A549 (cell line): ENCODE data around the gene REPS1. TPM values are rescaled to one million over a fixed set of nuclear protein-coding genes. Genes with fewer than 3 reads are reported as not detected.

Source experiments
- ATAC-seq, 2 experiments: fragments of 200-7000 bp in 1 of 2; fragments of >200 bp in 1 of 2; cut with Nextera tagmentation in 1 of 2; cut with Tn5 transposase in 1 of 2; 3 replicates each; pipeline versions ENCODE4 v1.8.0 to v1.9.1; 2018 to 2020; ENCODE audit warnings: mild to moderate bottlenecking in 1 of 2, moderate library complexity in 1 of 2
- CTCF ChIA-PET: fragments of 300-600 bp; sonication (Branson Sonifier 250); formaldehyde crosslinking; extraction: SDS; loops from one replicate; lab custom pipeline; 2021; ENCODE audit warnings: antibody characterized with exemption, inconsistent platforms; lab: Yijun Ruan, JAX
- POLR2A ChIA-PET: fragments of 350-600 bp; formaldehyde crosslinking; extraction: SDS; loops from one replicate; lab custom pipeline; 2021; ENCODE audit warnings: antibody characterized with exemption, inconsistent platforms; lab: Yijun Ruan, JAX
- DNase-seq, 2 experiments: peaks; one replicate each; pipeline versions ENCODE4 v3.0.0 to v3.0.0-alpha.2; 2011 to 2016; ENCODE audit warnings: low read depth in 1 of 2, low spot score in 1 of 2
- FAIRE-seq: peaks from 2 replicates; lab custom pipeline; 2011; peaks lifted over from hg19 to GRCh38; lab: Jason Lieb, UNC
- H3K27ac ChIP-seq, 2 experiments: fragments of >200 bp; sonication (Bioruptor Twin); formaldehyde crosslinking; 3 replicates each; pipeline ENCODE4 v1.5.1; 2016 to 2017
- H3K4me1 ChIP-seq: fragments of >200 bp; sonication (Bioruptor Twin); formaldehyde crosslinking; 3 replicates; pipeline ENCODE4 v1.6.1; 2016
- H3K4me2 ChIP-seq: fragments of >200 bp; sonication (Bioruptor Twin); formaldehyde crosslinking; 3 replicates; pipeline ENCODE4 v1.6.1; 2016
- H3K4me3 ChIP-seq: fragments of >200 bp; sonication (Bioruptor Twin); formaldehyde crosslinking; 3 replicates; pipeline ENCODE4 v1.5.1; 2016
- H3K9me3 ChIP-seq: fragments of >200 bp; sonication (Bioruptor Twin); formaldehyde crosslinking; 3 replicates; pipeline ENCODE4 v1.6.1; 2016
- BCL3 ChIP-seq: fragments of >200 bp; sonication (Bioruptor Twin); formaldehyde crosslinking; IDR thresholded peaks from 3 replicates; pipeline ENCODE4 v1.6.1; 2016
- CBX2 ChIP-seq: fragments of 200-600 bp; sonication (generic); IDR thresholded peaks from 2 replicates; pipeline ENCODE4 v1.6.1; 2016; ENCODE audit warnings: low read depth, mild to moderate bottlenecking, borderline replicate concordance
- CEBPB ChIP-seq, 2 experiments: fragments of >200 bp in 1 of 2; sonication (Bioruptor Twin) in 1 of 2; formaldehyde crosslinking in 1 of 2; IDR thresholded peaks; 2 replicates each; pipeline ENCODE4 v1.6.1; 2012 to 2016
- CHD2 ChIP-seq: fragments of 150-350 bp; IDR thresholded peaks from 2 replicates; pipeline ENCODE4 v1.6.1; 2014; ENCODE audit warnings: low read length; ENCODE audit not compliant: partially characterized antibody
- CHD4 ChIP-seq: fragments of 200-600 bp; sonication (generic); IDR thresholded peaks from 2 replicates; pipeline ENCODE4 v1.6.1; 2016; ENCODE audit warnings: antibody characterized with exemption, mild to moderate bottlenecking, borderline replicate concordance
- EHF ChIP-seq: fragments of 250-450 bp; sonication (Bioruptor Pico); IDR thresholded peaks from 2 replicates; pipeline ENCODE4 v1.5.0; 2020; ENCODE audit warnings: mild to moderate bottlenecking
- EP300 ChIP-seq, 2 experiments: fragments of >200 bp; sonication (Bioruptor Twin); formaldehyde crosslinking; IDR thresholded peaks; 2 replicates in 1 of 2; 3 replicates in 1 of 2; pipeline ENCODE4 v1.6.1; 2016 to 2017
- ESRRA ChIP-seq: fragments of 150-350 bp; IDR thresholded peaks from 2 replicates; pipeline ENCODE4 v1.6.1; 2014; ENCODE audit warnings: mild to moderate bottlenecking, low read length, borderline replicate concordance
- FOSB ChIP-seq: fragments of 250-450 bp; sonication (Bioruptor Pico); IDR thresholded peaks from 2 replicates; pipeline ENCODE4 v1.5.0; 2020; ENCODE audit warnings: mild to moderate bottlenecking, moderate library complexity
- FOXS1 ChIP-seq: fragments of 250-450 bp; sonication (Bioruptor Pico); IDR thresholded peaks from 2 replicates; pipeline ENCODE4 v1.5.0; 2020; ENCODE audit warnings: mild to moderate bottlenecking, moderate library complexity
- GATA3 ChIP-seq: IDR thresholded peaks from 2 replicates; pipeline ENCODE4 v1.6.1; 2012; ENCODE audit warnings: borderline replicate concordance
- HDAC2 ChIP-seq: fragments of 200-600 bp; sonication (generic); IDR thresholded peaks from 2 replicates; pipeline ENCODE4 v1.6.1; 2016
- HEYL ChIP-seq: fragments of 250-450 bp; sonication (Bioruptor Pico); IDR thresholded peaks from 2 replicates; pipeline ENCODE4 v1.8.0; 2021; ENCODE audit warnings: mild to moderate bottlenecking, moderate library complexity
- KDM5A ChIP-seq: fragments of 200-600 bp; sonication (generic); IDR thresholded peaks from 2 replicates; pipeline ENCODE4 v1.6.1; 2016; ENCODE audit warnings: antibody characterized with exemption, mild to moderate bottlenecking
- MAZ ChIP-seq: fragments of 150-350 bp; IDR thresholded peaks from 2 replicates; pipeline ENCODE4 v1.6.1; 2014; ENCODE audit warnings: antibody characterized with exemption, low read depth, low read length, borderline replicate concordance
- MYC ChIP-seq: IDR thresholded peaks from 2 replicates; pipeline ENCODE4 v1.6.1; 2012; ENCODE audit warnings: mild to moderate bottlenecking, inconsistent platforms, low read length, improper control_type of control experiment, borderline replicate concordance
- NFE2L2 ChIP-seq: fragments of 150-350 bp; conservative IDR thresholded peaks from 2 replicates; pipeline ENCODE4 v1.6.1; 2014; ENCODE audit warnings: low read length
- PHF8 ChIP-seq: fragments of 200-600 bp; sonication (generic); IDR thresholded peaks from 2 replicates; pipeline ENCODE4 v1.6.1; 2016; ENCODE audit warnings: low read depth, mild to moderate bottlenecking, antibody characterized with exemption, moderate library complexity, borderline replicate concordance
- POLR2A ChIP-seq: IDR thresholded peaks from 2 replicates; pipeline ENCODE4 v1.6.1; 2012; ENCODE audit warnings: mild to moderate bottlenecking, low read length
- POLR2AphosphoS2 ChIP-seq: conservative IDR thresholded peaks from 2 replicates; pipeline ENCODE4 v1.6.1; 2012; ENCODE audit warnings: low read length, improper control_type of control experiment, inconsistent platforms
- RAD21 ChIP-seq, 2 experiments: fragments of >200 bp in 1 of 2; sonication (Bioruptor Twin) in 1 of 2; formaldehyde crosslinking in 1 of 2; IDR thresholded peaks in 1 of 2; conservative IDR thresholded peaks in 1 of 2; 2 replicates in 1 of 2; 3 replicates in 1 of 2; pipeline ENCODE4 v1.6.1; 2012 to 2018; ENCODE audit warnings: inconsistent platforms in 1 of 2
- RCOR1 ChIP-seq: fragments of 150-350 bp; IDR thresholded peaks from 2 replicates; pipeline ENCODE4 v1.6.1; 2014; ENCODE audit warnings: antibody characterized with exemption, low read length, low read depth
- RFX5 ChIP-seq: fragments of 450-650 bp; IDR thresholded peaks from 2 replicates; pipeline ENCODE4 v1.7.1; 2014; ENCODE audit warnings: antibody characterized with exemption, mild to moderate bottlenecking, moderate library complexity
- SREBF2 ChIP-seq: fragments of 450-650 bp; IDR thresholded peaks from 2 replicates; pipeline ENCODE4 v1.6.1; 2014; ENCODE audit warnings: mild to moderate bottlenecking, moderate library complexity
- ZNF302 ChIP-seq: fragments of 250-450 bp; sonication (Bioruptor Pico); IDR thresholded peaks from 2 replicates; pipeline ENCODE4 v1.9.0; 2021; ENCODE audit warnings: inconsistent platforms, mild to moderate bottlenecking, moderate library complexity
- ZSCAN20 ChIP-seq: fragments of 250-450 bp; sonication (Bioruptor Pico); IDR thresholded peaks from 2 replicates; pipeline ENCODE4 v1.8.0; 2022; ENCODE audit warnings: mild to moderate bottlenecking, moderate library complexity
- WGBS: methylation state at CpG from one replicate; pipeline ENCODE4 v1.1.6; 2017; ENCODE audit errors: missing lambda C conversion rate; 5-methylcytosine and 5-hydroxymethylcytosine counted together
- polyA plus RNA-seq, 4 experiments: library from polyadenylated mRNA; depleted of rRNA in 3 of 4; stranded (reverse); fragments of >200 nt; fragmentation: RNase III in 1 of 4; extraction: RNeasy Plus Mini Kit Qiagen cat#74134 plus additional on column Dnase treatment in 1 of 4; gene quantifications; 2 replicates in 3 of 4; 3 replicates in 1 of 4; pipeline ENCODE4 v1.2.3, GENCODE V29; 2011 to 2017
- TF ChIP-seq, protein P1 (sequence below): IDR thresholded peaks from 2 replicates; pipeline ENCODE4 v1.6.1; 2012
- TF ChIP-seq, protein P2 (sequence below): IDR thresholded peaks from 2 replicates; pipeline ENCODE4 v1.6.1; 2012

The REPS1 gene
- polyA plus RNA-seq, 2 of the 4 experiments (the other 2 are of a cell fraction), result 16.3 to 36.4 TPM

GRCh38 chr6:138873191-138873590 is 114.9 kb downstream of the REPS1 start:
- FAIRE-seq (no peak), DNase-seq (no peak), ATAC-seq (no peak)
- CTCF ChIA-PET, result interaction anchor here (1.9 kb wide), 1 partner anchor 10 kb away, joined by 5 read pairs; no protein-coding TSS in a partner anchor
- H3K27ac ChIP-seq, result no peak overlapping the region
- H3K9me3 ChIP-seq, result no peaks in the 10 kb centered on the region
- TF ChIP-seq, protein P1, sequence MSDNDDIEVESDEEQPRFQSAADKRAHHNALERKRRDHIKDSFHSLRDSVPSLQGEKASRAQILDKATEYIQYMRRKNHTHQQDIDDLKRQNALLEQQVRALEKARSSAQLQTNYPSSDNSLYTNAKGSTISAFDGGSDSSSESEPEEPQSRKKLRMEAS, result no peak
- TF ChIP-seq EP300 (IDR thresholded peaks at IDR 0.05), result no peak
- TF ChIP-seq PHF8, result no peak
- TF ChIP-seq CHD4, result no peak
- TF ChIP-seq MAZ, result no peak
- TF ChIP-seq, protein P2, sequence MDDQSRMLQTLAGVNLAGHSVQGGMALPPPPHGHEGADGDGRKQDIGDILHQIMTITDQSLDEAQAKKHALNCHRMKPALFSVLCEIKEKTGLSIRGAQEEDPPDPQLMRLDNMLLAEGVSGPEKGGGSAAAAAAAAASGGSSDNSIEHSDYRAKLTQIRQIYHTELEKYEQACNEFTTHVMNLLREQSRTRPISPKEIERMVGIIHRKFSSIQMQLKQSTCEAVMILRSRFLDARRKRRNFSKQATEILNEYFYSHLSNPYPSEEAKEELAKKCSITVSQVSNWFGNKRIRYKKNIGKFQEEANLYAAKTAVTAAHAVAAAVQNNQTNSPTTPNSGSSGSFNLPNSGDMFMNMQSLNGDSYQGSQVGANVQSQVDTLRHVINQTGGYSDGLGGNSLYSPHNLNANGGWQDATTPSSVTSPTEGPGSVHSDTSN, result no peak
- no peak for TF ChIP-seq CHD2
- no peak for TF ChIP-seq HDAC2
- no peak for TF ChIP-seq HEYL (CRISPR knock-in tag)
- no peak for TF ChIP-seq KDM5A
- TF ChIP-seq FOSB (CRISPR knock-in tag), result no peak
- no peak for TF ChIP-seq SREBF2
- no peak for TF ChIP-seq MYC
- TF ChIP-seq BCL3, result no peak
- no peak for TF ChIP-seq FOXS1
- no peak overlapping the region for H3K4me2 ChIP-seq
- WGBS, result 71% methylated on average over 8 of the region's 8 CpGs
- POLR2A ChIA-PET, result no interaction called here
- no peak overlapping the region for H3K4me3 ChIP-seq
- no peaks in the 10 kb centered on the region for H3K4me1 ChIP-seq

GRCh38 chr6:138869398-138869797 is 118.7 kb downstream of the REPS1 start:
- no peak for ATAC-seq
- no peak for TF ChIP-seq ESRRA
- no peak for TF ChIP-seq CBX2
- no peak for TF ChIP-seq RAD21 (conservative IDR thresholded peaks at IDR 0.05 in 1 of 2, IDR thresholded peaks at IDR 0.05 in 1 of 2)
- TF ChIP-seq CHD4, result no peak
- no peak for TF ChIP-seq EHF (CRISPR knock-in tag)
- no peak for TF ChIP-seq ZSCAN20
- Histone ChIP-seq H3K4me3 (no peak overlapping the region), H3K4me1 (no peaks in the 10 kb centered on the region), H3K4me2 (no peak overlapping the region), H3K27ac (no peak overlapping the region), H3K9me3 (no peaks in the 10 kb centered on the region)
- ChIA-PET POLR2A (no interaction called here), CTCF (no interaction called here)
- no peak for DNase-seq
- WGBS, result 92% methylated on average over 2 of the region's 4 CpGs
- FAIRE-seq, result no peak

- Histone ChIP-seq H3K9me3 (no peaks in the 10 kb centered on the region), H3K4me1 (no peaks in the 10 kb centered on the region), H3K27ac (no peak overlapping the region), H3K4me2 (no peak overlapping the region), H3K4me3 (no peak overlapping the region)
- FAIRE-seq, result no peak
- POLR2A ChIA-PET, result no interaction called here
- CTCF ChIA-PET, result interaction anchor here (0.6 kb wide), 1 partner anchor 22 kb away, joined by 3 read pairs; no protein-coding TSS in a partner anchor
- DNase-seq, result no peak
- TF ChIP-seq NFE2L2 (no peak), POLR2A (no peak), POLR2AphosphoS2 (no peak), RCOR1 (no peak), CHD2 (no peak), MYC (no peak), KDM5A (no peak), CEBPB (IDR thresholded peaks at IDR 0.05) (no peak), RFX5 (no peak), FOSB (CRISPR knock-in tag) (no peak), HDAC2 (no peak), ZNF302 (CRISPR knock-in tag) (no peak), GATA3 (no peak)
- ATAC-seq, result no peak
Observed at GRCh38 chr6:138868181-138868580, 119.9 kb downstream of the REPS1 start.
